T1000 (cell line): ENCODE data around the gene ITPR2.
A peak's percentile ranks its signal among the peaks of the same experiment; 100 is the strongest.
"Not testable (repeated sequence)": the region's sequence is repeated elsewhere in the genome, so short reads cannot be mapped to it uniquely, and the experiment has no call there.

Source experiments
- DNase-seq: peaks from one replicate; lab custom pipeline; 2025; ENCODE audit warnings: mixed read lengths; lab: John Stamatoyannopoulos, UW

Gene ITPR2

GRCh38 chr12:26666286-26666685 lies 166.7 kb downstream of the ITPR2 start:
- DNase-seq: no peak

GRCh38 chr12:26661399-26661798 lies 171.6 kb downstream of the ITPR2 start:
- no peak for DNase-seq

- no peak for DNase-seq
Measured at GRCh38 chr12:26659930-26660329, 173.1 kb downstream of the ITPR2 start.

GRCh38 chr12:26658991-26659390 lies 174.0 kb downstream of the ITPR2 start:
- DNase-seq: no peak

GRCh38 chr12:26654623-26655022 lies 178.4 kb downstream of the ITPR2 start:
- DNase-seq: no peak

- peak; percentile 74 for DNase-seq
Measured at GRCh38 chr12:26651566-26652188, 181.3 kb downstream of the ITPR2 start.

- no peak for DNase-seq
Measured at GRCh38 chr12:26651036-26651435, 182.0 kb downstream of the ITPR2 start.

- DNase-seq: no peak
Measured at GRCh38 chr12:26648999-26649398, 184.0 kb downstream of the ITPR2 start.

- peak; percentile 37 for DNase-seq
Measured at GRCh38 chr12:26648584-26648983, 184.4 kb downstream of the ITPR2 start.

- no peak for DNase-seq
Measured at GRCh38 chr12:26648066-26648465, 184.9 kb downstream of the ITPR2 start.

- no peak for DNase-seq
Measured at GRCh38 chr12:26647088-26647487, 185.9 kb downstream of the ITPR2 start.

GRCh38 chr12:26646571-26646970 lies 186.4 kb downstream of the ITPR2 start:
- no peak for DNase-seq

GRCh38 chr12:26644376-26644775 lies 188.6 kb downstream of the ITPR2 start:
- not testable (repeated sequence) for DNase-seq

GRCh38 chr12:26643532-26644315 lies 189.3 kb downstream of the ITPR2 start:
- DNase-seq: no peak

- DNase-seq: peak; percentile 56
Measured at GRCh38 chr12:26642361-26642760, 190.6 kb downstream of the ITPR2 start.

- DNase-seq: no peak
Measured at GRCh38 chr12:26636710-26637328, 196.2 kb downstream of the ITPR2 start.

- DNase-seq: no peak
Measured at GRCh38 chr12:26633591-26634210, 199.3 kb downstream of the ITPR2 start.

GRCh38 chr12:26632756-26633155 lies 200.2 kb downstream of the ITPR2 start:
- no peak for DNase-seq

- no peak for DNase-seq
Measured at GRCh38 chr12:26631846-26632245, 201.1 kb downstream of the ITPR2 start.

- peak; percentile 67 for DNase-seq
Measured at GRCh38 chr12:26630546-26631027, 202.4 kb downstream of the ITPR2 start.

GRCh38 chr12:26629864-26630263 lies 203.1 kb downstream of the ITPR2 start:
- no peak for DNase-seq

GRCh38 chr12:26628234-26628633 lies 204.8 kb downstream of the ITPR2 start:
- no peak for DNase-seq

GRCh38 chr12:26627335-26627734 lies 205.7 kb downstream of the ITPR2 start:
- no peak for DNase-seq
